Karpas-422 (cell line): Measurements from ENCODE around the gene ACVR1. TPM values are rescaled to one million over a fixed set of nuclear protein-coding genes. Genes with fewer than 3 reads are reported as not detected.

Source experiments
- DNase-seq: peaks from one replicate; pipeline ENCODE4 v3.0.0-alpha.2; 2015
- H2AFZ ChIP-seq: fragments of 200-600 bp; sonication (generic); 2 replicates; pipeline ENCODE4 v1.6.1; 2014; ENCODE audit warnings: antibody characterized with exemption, low read length, mixed read lengths
- H3K27ac ChIP-seq: fragments of 200-600 bp; sonication (generic); 2 replicates; pipeline ENCODE4 v1.5.1; 2014; ENCODE audit warnings: mild to moderate bottlenecking, low read length, moderate library complexity
- H3K27me3 ChIP-seq: fragments of 200-600 bp; sonication (generic); 2 replicates; pipeline ENCODE4 v1.6.1; 2014; ENCODE audit warnings: low read length, mixed read lengths
- H3K36me3 ChIP-seq: fragments of 200-600 bp; sonication (generic); 2 replicates; pipeline ENCODE4 v1.6.1; 2014; ENCODE audit warnings: low read length, mixed read lengths; ENCODE audit not compliant: insufficient read depth
- H3K4me1 ChIP-seq: fragments of 200-600 bp; sonication (generic); 2 replicates; pipeline ENCODE4 v1.6.1; 2014; ENCODE audit warnings: mild to moderate bottlenecking, low read length, mixed read lengths
- H3K4me2 ChIP-seq: fragments of 200-600 bp; sonication (generic); 2 replicates; pipeline ENCODE4 v1.6.1; 2014; ENCODE audit warnings: low read length, low read depth, mild to moderate bottlenecking; ENCODE audit not compliant: poor library complexity, severe bottlenecking
- H3K4me3 ChIP-seq: fragments of 200-600 bp; sonication (generic); 2 replicates; pipeline ENCODE4 v1.5.1; 2014; ENCODE audit warnings: mild to moderate bottlenecking, antibody characterized with exemption, low read length, mixed read lengths
- H3K79me2 ChIP-seq: fragments of 200-600 bp; sonication (generic); 2 replicates; pipeline ENCODE4 v1.6.1; 2014; ENCODE audit warnings: mild to moderate bottlenecking, low read length, mixed read lengths
- H3K9ac ChIP-seq: fragments of 200-600 bp; sonication (generic); 2 replicates; pipeline ENCODE4 v1.6.0; 2014; ENCODE audit warnings: low read length
- H3K9me2 ChIP-seq: fragments of 200-600 bp; sonication (generic), shearing (Covaris generic); replicated peaks from 2 replicates; pipeline ENCODE4 v1.6.0; 2014; ENCODE audit warnings: mild to moderate bottlenecking, low read length, moderate library complexity; ENCODE audit not compliant: insufficient read depth
- H3K9me3 ChIP-seq: fragments of 300-700, 200-600 bp; sonication (generic); 2 replicates; pipeline ENCODE4 v1.6.1; 2014; ENCODE audit warnings: low read length, mixed read lengths
- H4K20me1 ChIP-seq: fragments of 200-600 bp; sonication (generic); 2 replicates; pipeline ENCODE4 v1.6.1; 2014; ENCODE audit warnings: mild to moderate bottlenecking, antibody characterized with exemption, low read length, low read depth; ENCODE audit not compliant: insufficient read depth
- total RNA-seq: library from RNA; depleted of rRNA; stranded (reverse); fragments of >200 nt; shearing (Covaris generic); gene quantifications from 2 replicates; pipeline ENCODE4 v1.2.3, GENCODE V29; 2014; ENCODE audit warnings: low replicate concordance

Gene ACVR1
- total RNA-seq, 1 experiment from 2014 or later = 0.07 TPM

- H4K20me1 ChIP-seq = no peaks in the 10 kb centered on the region
- no peak overlapping the region for H3K9ac ChIP-seq
- H3K79me2 ChIP-seq = no peaks in the 10 kb centered on the region
- no peaks in the 10 kb centered on the region for H3K9me3 ChIP-seq
- no peaks in the 10 kb centered on the region for H3K27me3 ChIP-seq
- H3K4me3 ChIP-seq = no peak overlapping the region
- no peak for DNase-seq
- no peak overlapping the region for H3K27ac ChIP-seq
- H3K4me2 ChIP-seq = no peak overlapping the region
- H3K9me2 ChIP-seq = no peaks in the 10 kb centered on the region
- no peak overlapping the region for H2AFZ ChIP-seq
- H3K36me3 ChIP-seq = no peaks in the 10 kb centered on the region
- peaks cover 13% of the 10 kb centered on the region for H3K4me1 ChIP-seq
Measured at GRCh38 chr2:157874348-157874747, 1.8 kb downstream of the ACVR1 start.

- Histone ChIP-seq H3K27me3 (no peaks in the 10 kb centered on the region), H3K4me3 (no peak overlapping the region), H3K9me2 (no peaks in the 10 kb centered on the region), H3K9me3 (no peaks in the 10 kb centered on the region), H3K36me3 (no peaks in the 10 kb centered on the region), H3K4me2 (no peak overlapping the region), H3K79me2 (no peaks in the 10 kb centered on the region), H3K27ac (no peak overlapping the region), H4K20me1 (no peaks in the 10 kb centered on the region), H2AFZ (no peak overlapping the region), H3K9ac (no peak overlapping the region), H3K4me1 (peaks cover 13% of the 10 kb centered on the region)
- no peak for DNase-seq
Measured at GRCh38 chr2:157872791-157873190, 3.3 kb downstream of the ACVR1 start.

- no peaks in the 10 kb centered on the region for H4K20me1 ChIP-seq
- H2AFZ ChIP-seq = no peak overlapping the region
- H3K36me3 ChIP-seq = no peaks in the 10 kb centered on the region
- no peaks in the 10 kb centered on the region for H3K79me2 ChIP-seq
- H3K4me2 ChIP-seq = no peak overlapping the region
- H3K9me2 ChIP-seq = no peaks in the 10 kb centered on the region
- H3K9me3 ChIP-seq = no peaks in the 10 kb centered on the region
- no peaks in the 10 kb centered on the region for H3K27me3 ChIP-seq
- no peak for DNase-seq
- no peak overlapping the region for H3K27ac ChIP-seq
- no peak overlapping the region for H3K9ac ChIP-seq
- no peak overlapping the region for H3K4me3 ChIP-seq
- H3K4me1 ChIP-seq = peaks cover 5% of the 10 kb centered on the region; the same call in 1 of the 2 replicates
Measured at GRCh38 chr2:157871415-157871814, 4.7 kb downstream of the ACVR1 start.

GRCh38 chr2:157868993-157869392 is 7.1 kb downstream of the ACVR1 start:
- H3K36me3 ChIP-seq = no peaks in the 10 kb centered on the region
- no peak overlapping the region for H3K27ac ChIP-seq
- H3K79me2 ChIP-seq = no peaks in the 10 kb centered on the region
- no peaks in the 10 kb centered on the region for H3K9me3 ChIP-seq
- no peak overlapping the region for H3K9ac ChIP-seq
- no peaks in the 10 kb centered on the region for H3K4me1 ChIP-seq
- H2AFZ ChIP-seq = no peak overlapping the region
- DNase-seq = no peak
- no peaks in the 10 kb centered on the region for H3K27me3 ChIP-seq
- no peaks in the 10 kb centered on the region for H4K20me1 ChIP-seq
- no peak overlapping the region for H3K4me2 ChIP-seq
- H3K9me2 ChIP-seq = no peaks in the 10 kb centered on the region
- no peak overlapping the region for H3K4me3 ChIP-seq

- no peak for DNase-seq
- H3K79me2 ChIP-seq = no peaks in the 10 kb centered on the region
- no peaks in the 10 kb centered on the region for H3K36me3 ChIP-seq
- H3K9me2 ChIP-seq = no peaks in the 10 kb centered on the region
- no peaks in the 10 kb centered on the region for H4K20me1 ChIP-seq
- no peak overlapping the region for H3K9ac ChIP-seq
- no peaks in the 10 kb centered on the region for H3K27me3 ChIP-seq
- no peaks in the 10 kb centered on the region for H3K4me1 ChIP-seq
- no peak overlapping the region for H3K4me3 ChIP-seq
- H3K27ac ChIP-seq = no peak overlapping the region
- H3K9me3 ChIP-seq = no peaks in the 10 kb centered on the region
- H2AFZ ChIP-seq = no peak overlapping the region
- H3K4me2 ChIP-seq = no peak overlapping the region
Measured at GRCh38 chr2:157867703-157868102, 8.4 kb downstream of the ACVR1 start.

GRCh38 chr2:157866666-157867642 is 9.2 kb downstream of the ACVR1 start:
- H3K9me3 ChIP-seq = no peaks in the 10 kb centered on the region
- DNase-seq = no peak
- no peaks in the 10 kb centered on the region for H3K79me2 ChIP-seq
- H3K27ac ChIP-seq = no peak overlapping the region
- H3K4me3 ChIP-seq = no peak overlapping the region
- no peaks in the 10 kb centered on the region for H4K20me1 ChIP-seq
- no peaks in the 10 kb centered on the region for H3K4me1 ChIP-seq
- no peak overlapping the region for H2AFZ ChIP-seq
- H3K9me2 ChIP-seq = no peaks in the 10 kb centered on the region
- H3K36me3 ChIP-seq = no peaks in the 10 kb centered on the region
- H3K9ac ChIP-seq = no peak overlapping the region
- H3K27me3 ChIP-seq = no peaks in the 10 kb centered on the region
- H3K4me2 ChIP-seq = no peak overlapping the region

GRCh38 chr2:157866202-157866601 is 9.9 kb downstream of the ACVR1 start:
- no peaks in the 10 kb centered on the region for H3K4me1 ChIP-seq
- H3K36me3 ChIP-seq = no peaks in the 10 kb centered on the region
- no peaks in the 10 kb centered on the region for H3K9me3 ChIP-seq
- no peaks in the 10 kb centered on the region for H3K9me2 ChIP-seq
- H3K27ac ChIP-seq = no peak overlapping the region
- no peak overlapping the region for H3K9ac ChIP-seq
- H3K27me3 ChIP-seq = no peaks in the 10 kb centered on the region
- H3K4me2 ChIP-seq = no peak overlapping the region
- no peak overlapping the region for H2AFZ ChIP-seq
- no peak overlapping the region for H3K4me3 ChIP-seq
- H3K79me2 ChIP-seq = no peaks in the 10 kb centered on the region
- no peak for DNase-seq
- no peaks in the 10 kb centered on the region for H4K20me1 ChIP-seq

- H3K9me2 ChIP-seq = no peaks in the 10 kb centered on the region
- H3K79me2 ChIP-seq = no peaks in the 10 kb centered on the region
- H4K20me1 ChIP-seq = no peaks in the 10 kb centered on the region
- H2AFZ ChIP-seq = no peak overlapping the region
- no peaks in the 10 kb centered on the region for H3K9me3 ChIP-seq
- no peaks in the 10 kb centered on the region for H3K36me3 ChIP-seq
- H3K4me3 ChIP-seq = no peak overlapping the region
- DNase-seq = no peak
- no peak overlapping the region for H3K4me2 ChIP-seq
- no peaks in the 10 kb centered on the region for H3K27me3 ChIP-seq
- no peak overlapping the region for H3K27ac ChIP-seq
- H3K9ac ChIP-seq = no peak overlapping the region
- no peaks in the 10 kb centered on the region for H3K4me1 ChIP-seq
Measured at GRCh38 chr2:157864857-157865430, 11.2 kb downstream of the ACVR1 start.
